NCI-H2107 treated with DMSO at 0.1 percent for 48 hours (cell line): ENCODE data around the gene WDR27.
"Not testable (repeated sequence)": the region's sequence is repeated elsewhere in the genome, so short reads cannot be mapped to it uniquely, and the experiment has no call there.

Source experiments
- DNase-seq: peaks from one replicate; lab custom pipeline; 2025; ENCODE audit not compliant: unreplicated experiment; lab: John Stamatoyannopoulos, UW

The WDR27 gene

GRCh38 chr6:169533301-169534038 lies 168.4 kb downstream of the WDR27 start:
- no peak for DNase-seq

DNA sequence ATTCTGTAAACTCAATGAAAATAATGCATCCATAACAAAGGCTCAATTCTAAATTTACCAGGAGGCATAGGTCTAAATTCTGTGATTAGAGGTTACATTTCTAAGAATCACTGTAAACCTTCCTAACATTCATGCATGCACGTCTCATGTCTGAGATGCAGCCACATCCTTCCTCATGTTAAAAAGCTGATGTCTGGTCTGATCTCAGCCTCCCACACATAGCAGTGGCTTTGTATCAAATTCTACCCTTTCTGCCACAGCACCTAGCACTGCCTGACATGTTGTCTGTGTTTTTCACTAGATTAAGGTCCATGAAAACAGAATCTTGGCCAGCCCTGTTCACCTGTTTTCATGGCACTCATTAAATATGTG lies 171.1 kb downstream of the WDR27 start:
- DNase-seq: no peak

DNA sequence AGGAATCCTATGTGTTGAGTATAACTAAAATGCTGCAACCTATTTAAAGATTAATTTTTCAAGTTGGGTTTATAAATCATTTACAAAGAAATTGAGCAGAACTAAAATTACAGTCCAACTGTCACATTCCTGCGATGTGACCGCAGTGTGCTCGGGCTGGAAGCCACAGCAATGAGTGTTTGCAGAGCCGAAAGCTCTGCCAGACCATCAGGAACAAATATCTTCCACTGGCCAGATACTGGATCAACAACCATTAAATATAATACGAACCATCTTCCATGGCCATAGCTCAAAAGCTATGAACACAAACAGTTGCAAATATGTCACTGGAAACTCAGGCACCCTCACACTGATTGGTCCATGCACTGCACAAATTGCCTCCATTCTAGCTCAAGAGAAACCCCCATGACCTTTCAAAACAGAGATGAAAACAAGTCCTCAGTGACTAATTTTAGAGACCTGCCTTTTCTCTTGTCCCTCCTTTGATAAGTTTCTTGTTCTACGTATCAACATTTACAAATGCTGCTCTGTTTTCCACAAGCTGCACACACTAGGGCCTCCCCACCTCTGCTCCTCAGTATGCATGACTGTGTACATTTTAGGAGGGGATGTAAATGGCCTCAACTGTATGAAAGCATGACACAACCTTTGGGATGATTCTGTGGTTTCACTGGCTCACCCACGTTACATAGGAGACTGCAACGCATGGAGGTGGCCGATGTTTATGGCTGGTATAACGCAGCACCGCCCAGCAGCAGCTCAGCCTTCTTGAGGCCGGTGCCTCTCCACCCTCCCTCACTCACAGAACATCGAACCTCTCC lies 171.7 kb downstream of the WDR27 start:
- DNase-seq: no peak

DNA sequence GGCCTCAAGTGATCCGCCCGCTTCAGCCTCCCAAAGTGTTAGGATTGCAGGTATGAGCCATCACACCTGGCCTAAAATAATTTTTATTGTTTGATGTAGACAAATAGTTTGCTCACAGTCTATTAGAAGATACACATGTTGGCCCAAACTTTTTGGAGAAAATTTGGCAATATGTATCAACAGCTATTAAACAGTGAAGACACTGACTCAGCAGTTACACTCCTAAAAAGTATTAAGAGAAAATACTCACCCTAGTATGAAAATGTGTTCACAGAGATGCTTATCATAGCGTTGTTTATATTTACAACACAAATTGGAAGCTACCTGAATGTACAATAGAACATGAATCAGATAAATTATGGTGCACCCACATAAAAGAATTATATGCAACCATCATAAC lies 173.1 kb downstream of the WDR27 start:
- no peak for DNase-seq

GRCh38 chr6:169527306-169527705 lies 174.5 kb downstream of the WDR27 start:
- no peak for DNase-seq

GRCh38 chr6:169521825-169522224 lies 180.0 kb downstream of the WDR27 start:
- DNase-seq: no peak

- no peak for DNase-seq
Observed at GRCh38 chr6:169520104-169520503, 181.7 kb downstream of the WDR27 start.

DNA sequence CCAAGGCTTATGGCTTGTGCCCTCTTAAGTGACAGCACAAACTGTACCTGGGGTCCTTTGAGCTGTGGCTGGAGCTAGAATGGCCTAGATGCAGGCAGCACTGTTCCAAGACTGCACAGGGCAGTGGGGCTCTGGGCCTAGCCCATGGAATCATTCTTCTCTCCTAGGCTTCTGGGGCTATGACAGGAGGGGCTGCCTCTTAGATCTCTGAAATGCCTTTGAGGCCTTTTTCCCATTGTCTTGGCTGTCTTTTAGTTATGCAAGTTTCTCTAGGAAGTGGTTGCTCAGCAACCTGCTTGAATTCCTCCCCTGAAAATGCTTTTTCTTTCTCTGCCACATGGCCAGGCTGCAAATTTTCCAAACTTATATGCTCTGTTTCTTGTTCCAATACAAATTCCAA lies 183.4 kb downstream of the WDR27 start:
- DNase-seq: no peak

- DNase-seq: no peak
Observed at GRCh38 chr6:169513478-169514193, 188.2 kb downstream of the WDR27 start.

DNA sequence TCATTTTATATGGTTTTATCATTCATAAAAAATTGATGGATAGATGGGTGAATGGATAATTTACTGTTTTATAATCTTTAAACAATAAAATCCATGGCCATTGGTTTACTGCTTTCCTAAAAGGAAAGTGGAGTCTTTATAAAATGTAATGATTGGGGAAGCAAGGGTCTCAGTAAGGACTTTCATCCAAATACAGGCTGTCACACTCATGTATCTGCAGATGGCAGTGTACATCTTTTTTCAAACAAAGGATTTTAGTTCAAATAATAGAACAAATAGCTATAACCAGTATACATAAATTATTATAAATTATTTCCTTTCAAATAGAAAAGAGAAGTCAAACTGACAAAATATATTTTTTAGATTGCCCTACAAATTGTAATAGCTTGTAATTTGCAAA lies 190.0 kb downstream of the WDR27 start:
- not testable (repeated sequence) for DNase-seq

GRCh38 chr6:169510871-169511270 lies 191.0 kb downstream of the WDR27 start:
- DNase-seq: no peak

DNA sequence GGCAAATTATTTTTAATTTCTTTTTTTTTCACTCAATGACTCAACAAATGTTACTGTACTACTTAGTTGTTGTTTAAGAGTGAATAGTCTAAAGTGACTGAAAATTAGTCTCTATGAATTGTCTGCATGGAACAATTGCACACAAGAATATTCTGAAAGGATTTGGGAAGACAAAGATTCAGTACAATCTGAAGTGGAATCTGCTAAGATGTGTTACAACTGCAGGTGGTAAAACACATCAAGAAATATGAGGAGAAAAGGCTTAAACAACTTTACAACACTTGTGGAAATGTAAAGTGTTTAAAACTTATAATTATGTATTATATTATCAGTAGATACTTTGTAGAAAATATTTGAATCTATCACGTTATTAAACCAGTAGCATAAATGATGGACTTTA lies 193.4 kb downstream of the WDR27 start:
- DNase-seq: no peak

DNA sequence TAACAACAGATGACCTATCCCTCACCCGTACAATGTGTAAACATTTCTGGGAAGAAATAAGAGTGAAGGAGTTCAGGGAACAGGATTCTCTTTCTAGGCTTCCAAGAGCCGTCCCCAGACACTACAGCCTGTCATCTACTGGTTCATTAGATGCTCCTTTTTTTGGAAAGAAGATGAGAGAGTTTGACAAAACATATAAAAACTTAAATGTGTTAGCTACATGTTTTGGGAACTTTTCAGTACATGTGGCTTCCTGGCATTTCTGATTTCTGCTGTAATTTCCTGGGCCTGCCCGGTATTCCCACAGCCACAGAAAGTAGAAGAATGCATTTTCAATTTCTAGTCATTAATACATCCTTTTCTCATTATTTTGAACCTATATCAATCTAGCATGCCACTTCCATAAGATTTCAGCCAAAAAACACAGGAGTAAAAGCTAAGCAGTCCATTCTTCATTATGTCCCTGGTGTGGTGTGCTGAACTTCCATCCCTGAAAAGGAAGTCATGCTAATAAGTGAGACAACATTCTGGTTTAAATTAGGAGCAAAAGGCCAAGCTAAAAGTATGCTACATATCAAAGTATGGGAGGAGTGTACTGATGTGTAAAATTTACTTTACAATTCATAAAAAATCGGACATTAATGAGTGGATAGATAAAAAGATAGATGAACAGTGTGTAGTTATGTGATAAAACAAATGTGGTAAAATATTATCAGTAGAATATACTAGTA lies 198.2 kb downstream of the WDR27 start:
- no peak for DNase-seq

DNA sequence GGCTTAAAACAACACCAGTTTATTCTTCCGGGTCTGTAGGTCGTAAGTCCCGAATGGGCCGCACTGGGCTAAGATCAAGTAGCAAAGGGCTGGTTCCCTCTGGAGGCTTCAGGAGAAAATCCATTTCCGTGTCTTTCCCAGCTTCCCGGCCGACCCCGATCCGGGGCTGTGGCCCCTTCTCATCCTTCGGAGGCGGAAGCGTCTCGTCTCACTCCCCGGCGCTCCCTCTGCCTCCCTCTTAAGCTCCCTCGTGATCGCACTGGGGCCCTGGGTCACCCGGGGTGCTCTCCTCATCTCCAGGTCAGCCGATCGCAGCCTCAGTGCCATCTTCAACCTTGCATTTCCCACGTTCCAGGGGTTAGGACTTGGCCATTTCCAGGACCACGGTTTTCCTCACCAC lies 199.4 kb downstream of the WDR27 start:
- DNase-seq: no peak

DNA sequence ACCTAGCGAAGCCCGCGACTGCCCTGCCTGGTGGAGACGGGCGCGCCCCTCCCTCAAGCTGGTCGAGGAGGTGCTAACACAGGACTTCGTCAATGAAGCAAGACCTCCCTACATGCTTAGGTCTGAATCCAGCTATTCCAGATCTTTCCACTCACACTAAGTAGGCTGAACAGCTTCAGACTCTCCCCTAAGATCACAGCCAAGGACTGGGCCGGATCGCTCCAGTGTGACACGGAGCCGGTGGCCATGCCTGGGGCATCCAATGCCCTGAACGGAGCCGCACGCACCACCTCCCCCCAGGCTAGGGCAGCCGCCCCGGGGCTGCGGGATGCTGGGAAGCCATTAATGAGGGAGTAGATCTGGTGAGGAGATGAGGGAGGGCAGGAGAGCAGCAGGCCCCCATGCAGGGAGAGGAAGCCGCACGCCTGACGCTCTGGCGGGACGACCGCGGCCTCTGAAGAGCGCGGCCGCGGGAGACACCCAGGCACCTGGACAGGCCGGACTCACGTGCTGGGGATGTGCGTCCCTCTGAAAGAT lies 200.0 kb downstream of the WDR27 start:
- no peak for DNase-seq

- no peak for DNase-seq
Observed at GRCh38 chr6:169501128-169501527, 200.7 kb downstream of the WDR27 start.

GRCh38 chr6:169500688-169501087 lies 201.1 kb downstream of the WDR27 start:
- DNase-seq: no peak

DNA sequence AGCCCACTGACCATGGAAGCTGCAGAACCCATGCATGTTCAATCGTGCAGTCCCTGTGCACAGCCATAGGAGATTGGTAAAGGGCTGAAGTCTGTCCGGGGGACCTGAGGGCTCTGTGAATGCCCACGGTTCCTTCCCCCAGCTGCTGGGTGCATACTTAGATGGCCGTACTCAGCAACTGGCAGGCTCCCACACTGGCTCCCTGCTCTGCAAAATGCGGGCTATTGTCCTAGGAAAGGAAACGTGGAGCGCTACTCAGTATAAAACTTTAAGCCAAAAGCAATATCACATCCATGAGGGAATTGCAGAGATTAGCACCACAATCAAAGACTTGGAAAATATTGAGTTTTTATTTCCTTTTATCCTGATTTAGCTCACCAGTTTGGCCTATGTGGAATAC lies 202.0 kb downstream of the WDR27 start:
- no peak for DNase-seq

DNA sequence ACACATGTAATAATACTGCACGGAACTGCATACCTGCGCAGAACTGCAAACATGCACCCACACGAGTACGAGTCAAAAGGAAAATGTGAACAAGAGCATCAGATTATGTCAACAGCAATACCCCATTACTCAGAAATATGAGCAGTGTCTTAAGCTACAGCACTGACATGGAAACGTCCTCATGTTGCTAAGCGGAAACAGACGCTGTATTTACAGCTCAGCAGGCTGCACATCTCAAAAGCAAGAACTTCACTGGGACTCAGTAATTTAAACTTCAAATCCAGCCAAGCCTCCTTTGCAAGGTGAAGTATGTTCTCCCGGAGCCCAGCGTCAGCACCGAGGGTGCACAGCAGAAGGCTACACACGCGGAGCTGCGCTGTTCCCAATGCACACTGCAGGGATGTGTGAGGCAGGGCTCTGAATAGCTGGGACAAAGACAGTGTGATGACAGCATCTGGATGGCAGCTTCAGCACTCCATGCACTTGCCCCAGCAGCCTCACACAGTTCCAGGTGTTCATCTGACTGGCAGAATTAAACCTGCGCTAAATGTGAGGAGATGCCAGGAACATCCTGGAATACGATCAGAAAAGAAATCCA lies 202.8 kb downstream of the WDR27 start:
- no peak for DNase-seq

- DNase-seq: no peak
Observed at GRCh38 chr6:169495601-169496000, 206.2 kb downstream of the WDR27 start.

- no peak for DNase-seq
Observed at GRCh38 chr6:169494038-169494437, 207.8 kb downstream of the WDR27 start.
